ENCODE measurements around the gene TTC9B.

Gene TTC9B

GRCh38 chr19:40229484-40229883 is 11.3 kb upstream of the TTC9B start:
- H4K20me1 ChIP-seq (ENCODE audit: insufficient read depth, low read length) = no peaks in the 10 kb centered on the region
- no peak overlapping the region for H3K27ac ChIP-seq (ENCODE audit: low read depth, low read length, poor library complexity, severe bottlenecking)
- H3K36me3 ChIP-seq (ENCODE audit: insufficient read depth, low read length) = peaks cover 16% of the 10 kb centered on the region
- H3K4me3 ChIP-seq (ENCODE audit: low read depth, low read length, poor library complexity, severe bottlenecking) = no peak overlapping the region
- H3K27me3 ChIP-seq (ENCODE audit: insufficient read depth, low read length) = no peaks in the 10 kb centered on the region
- no peak overlapping the region for H2AFZ ChIP-seq (ENCODE audit: low read length)
- H3K4me1 ChIP-seq (ENCODE audit: insufficient read depth, low read length, severe bottlenecking) = no peaks in the 10 kb centered on the region
- H3K9me2 ChIP-seq (ENCODE audit: low read depth, low read length) = no peaks in the 10 kb centered on the region
- H3K9ac ChIP-seq (ENCODE audit: low read length) = no peak overlapping the region
- no peaks in the 10 kb centered on the region for H3K9me3 ChIP-seq (ENCODE audit: low read length)
- H3K79me2 ChIP-seq (ENCODE audit: insufficient read depth, low read length) = no peaks in the 10 kb centered on the region
- H3F3A ChIP-seq (ENCODE audit: insufficient read depth, low read length) = no peaks in the 10 kb centered on the region; the same call in 1 of the 2 replicates
- TF ChIP-seq CTCF (IDR thresholded peaks at IDR 0.05; ENCODE audit: low read length) (no peak), EZH2 (IDR thresholded peaks at IDR 0.05; ENCODE audit: borderline replicate concordance, low read length) (no peak)
- H3K4me2 ChIP-seq (ENCODE audit: low read length) = no peak overlapping the region

- Histone ChIP-seq H3K36me3 (ENCODE audit: insufficient read depth, low read length) (peaks cover 10% of the 10 kb centered on the region), H3K27ac (ENCODE audit: low read depth, low read length, poor library complexity, severe bottlenecking) (no peak overlapping the region), H4K20me1 (ENCODE audit: insufficient read depth, low read length) (no peaks in the 10 kb centered on the region), H3K9me3 (ENCODE audit: low read length) (no peaks in the 10 kb centered on the region), H2AFZ (ENCODE audit: low read length) (no peak overlapping the region), H3K9me2 (ENCODE audit: low read depth, low read length) (no peaks in the 10 kb centered on the region), H3K27me3 (ENCODE audit: insufficient read depth, low read length) (no peaks in the 10 kb centered on the region), H3K4me1 (ENCODE audit: insufficient read depth, low read length, severe bottlenecking) (no peaks in the 10 kb centered on the region), H3K4me3 (ENCODE audit: low read depth, low read length, poor library complexity, severe bottlenecking) (no peak overlapping the region), H3K9ac (ENCODE audit: low read length) (no peak overlapping the region), H3F3A (ENCODE audit: insufficient read depth, low read length) (no peaks in the 10 kb centered on the region; the same call in 1 of the 2 replicates), H3K79me2 (ENCODE audit: insufficient read depth, low read length) (no peaks in the 10 kb centered on the region), H3K4me2 (ENCODE audit: low read length) (no peak overlapping the region)
- no peak for TF ChIP-seq CTCF (IDR thresholded peaks at IDR 0.05; ENCODE audit: low read length)
- TF ChIP-seq EZH2 (IDR thresholded peaks at IDR 0.05; ENCODE audit: borderline replicate concordance, low read length) = no peak
These were observed 10.7 kb upstream of the TTC9B start for GRCh38 chr19:40228863-40229262.

GRCh38 chr19:40228346-40228745 is 10.2 kb upstream of the TTC9B start:
- Histone ChIP-seq H2AFZ (ENCODE audit: low read length) (no peak overlapping the region), H3K27ac (ENCODE audit: low read depth, low read length, poor library complexity, severe bottlenecking) (no peak overlapping the region), H4K20me1 (ENCODE audit: insufficient read depth, low read length) (no peaks in the 10 kb centered on the region), H3K9me2 (ENCODE audit: low read depth, low read length) (no peaks in the 10 kb centered on the region), H3K36me3 (ENCODE audit: insufficient read depth, low read length) (peaks cover 5% of the 10 kb centered on the region), H3K9ac (ENCODE audit: low read length) (no peak overlapping the region), H3K4me2 (ENCODE audit: low read length) (no peak overlapping the region), H3K9me3 (ENCODE audit: low read length) (no peaks in the 10 kb centered on the region), H3K4me3 (ENCODE audit: low read depth, low read length, poor library complexity, severe bottlenecking) (no peak overlapping the region), H3K27me3 (ENCODE audit: insufficient read depth, low read length) (no peaks in the 10 kb centered on the region), H3K4me1 (ENCODE audit: insufficient read depth, low read length, severe bottlenecking) (no peaks in the 10 kb centered on the region), H3F3A (ENCODE audit: insufficient read depth, low read length) (no peaks in the 10 kb centered on the region; the same call in 1 of the 2 replicates), H3K79me2 (ENCODE audit: insufficient read depth, low read length) (no peaks in the 10 kb centered on the region)
- TF ChIP-seq CTCF (IDR thresholded peaks at IDR 0.05; ENCODE audit: low read length) (no peak), EZH2 (IDR thresholded peaks at IDR 0.05; ENCODE audit: borderline replicate concordance, low read length) (no peak)

All from OCI-LY1 (cell line).